ENCODE results near the gene ZNF862. TPM values are rescaled to one million over a fixed set of nuclear protein-coding genes. Genes with fewer than 3 reads are reported as not detected.

ZNF862 gene
- total RNA-seq, 2 experiments from 2014 or later: 18.1 to 21.4 TPM

DNA sequence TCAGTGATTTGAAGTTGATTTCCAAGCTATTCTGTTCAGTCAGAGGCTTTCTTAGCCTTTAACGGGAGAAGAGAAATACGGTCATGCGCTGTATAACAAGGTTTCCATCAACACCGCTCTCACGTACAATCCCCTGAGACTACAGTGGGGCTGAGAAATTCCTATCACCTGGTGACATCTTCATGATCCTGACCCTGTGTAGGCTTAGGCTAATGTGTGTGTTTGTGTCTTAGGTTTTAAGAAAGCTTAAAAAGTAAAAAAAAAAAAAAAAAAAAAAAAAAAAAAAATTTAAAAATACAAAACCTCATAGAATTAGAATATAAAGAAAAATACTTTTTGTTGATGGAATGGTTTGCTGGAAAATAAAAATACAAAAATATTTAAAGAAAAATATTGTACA lies 1.8 kb downstream of the ZNF862 start:
- ChIA-PET CTCF (interaction anchor here (1.1 to 2.5 kb wide), 5 partner anchors 22 to 98 kb away, joined by 4 to 11 read pairs (median 5); no protein-coding TSS in a partner anchor), POLR2A (interaction anchor here (0.9 to 2.1 kb wide), 3 partner anchors 22 to 32 kb away, joined by 3 to 11 read pairs (median 4); no protein-coding TSS in a partner anchor)
- Mint-ChIP-seq H3K4me3 (no peak overlapping the region), H3K36me3 (peaks cover 1% of the 10 kb centered on the region), H3K27me3 (no peaks in the 10 kb centered on the region), H3K9me3 (no peaks in the 10 kb centered on the region), H3K27ac (no peak overlapping the region), H3K4me1 (ENCODE audit: low read depth) (peaks cover 35% of the 10 kb centered on the region)
- no peak for DNase-seq
- intact Hi-C loops (cut with micrococcal nuclease): loop anchor here (5.0 to 10.0 kb wide), 2 partner anchors 68 to 1385 kb away; partner anchors contain the start of genes ABCF2 and ZNF467

GRCh38 chr7:149843566-149843965 lies 5.4 kb downstream of the ZNF862 start:
- intact Hi-C loops (cut with micrococcal nuclease): no loop called here
- DNase-seq: no peak
- Mint-ChIP-seq H3K4me3 (no peak overlapping the region), H3K4me1 (ENCODE audit: low read depth) (peaks cover 29% of the 10 kb centered on the region), H3K36me3 (peaks cover 2% of the 10 kb centered on the region), H3K9me3 (no peaks in the 10 kb centered on the region), H3K27ac (no peak overlapping the region), H3K27me3 (no peaks in the 10 kb centered on the region)
- ChIA-PET POLR2A (no interaction called here), CTCF (no interaction called here)

- no peak overlapping the region for H3K27ac Mint-ChIP-seq
- no peaks in the 10 kb centered on the region for H3K9me3 Mint-ChIP-seq
- peaks cover 22% of the 10 kb centered on the region for H3K4me1 Mint-ChIP-seq (ENCODE audit: low read depth)
- intact Hi-C loops (cut with micrococcal nuclease): no loop called here
- ChIA-PET POLR2A (no interaction called here), CTCF (no interaction called here)
- no peak for DNase-seq
- no peaks in the 10 kb centered on the region for H3K27me3 Mint-ChIP-seq
- H3K4me3 Mint-ChIP-seq: no peak overlapping the region
- H3K36me3 Mint-ChIP-seq: peaks cover 6% of the 10 kb centered on the region
Measured at GRCh38 chr7:149844445-149844844, 6.3 kb downstream of the ZNF862 start.

DNA sequence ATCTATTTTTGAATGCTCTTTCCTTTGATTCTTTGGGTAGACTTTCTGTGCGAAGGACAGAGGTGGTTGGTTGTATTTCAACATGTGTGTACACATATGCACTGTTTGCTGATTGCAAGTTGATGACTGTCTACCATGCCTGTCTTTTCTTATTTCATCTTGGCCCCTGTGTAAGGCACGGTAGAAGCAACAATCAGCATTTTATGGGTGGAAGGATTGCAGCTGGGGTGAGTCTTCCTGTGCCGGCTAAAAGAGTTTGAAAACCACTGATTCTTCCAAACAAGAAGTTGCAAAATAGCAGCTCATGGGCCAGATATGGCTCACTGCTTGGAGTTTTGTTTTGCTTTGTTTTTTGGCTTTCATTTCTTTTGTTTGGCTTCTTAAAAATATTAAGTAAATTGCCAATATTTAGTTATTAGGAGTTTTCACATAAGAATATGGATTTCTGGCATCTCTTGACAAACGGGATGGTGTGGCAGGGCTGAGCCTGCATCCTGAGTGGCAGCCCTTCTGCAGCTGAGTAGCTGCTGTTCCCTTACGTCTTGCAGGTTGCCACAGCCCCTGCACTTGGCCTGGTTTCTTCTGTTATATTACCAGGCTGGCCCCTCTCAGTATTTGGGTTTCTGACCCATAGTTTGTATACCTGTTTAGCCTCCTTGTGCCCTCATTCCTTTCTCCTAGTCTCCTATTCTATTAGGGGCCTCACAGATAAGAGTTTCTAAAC lies 7.2 kb downstream of the ZNF862 start:
- Mint-ChIP-seq H3K9me3 (no peaks in the 10 kb centered on the region), H3K27me3 (no peaks in the 10 kb centered on the region), H3K4me1 (ENCODE audit: low read depth) (peaks cover 16% of the 10 kb centered on the region), H3K27ac (no peak overlapping the region), H3K36me3 (peaks cover 5% of the 10 kb centered on the region), H3K4me3 (no peak overlapping the region)
- no peak for DNase-seq
- ChIA-PET POLR2A (no interaction called here), CTCF (no interaction called here)
- intact Hi-C loops (cut with micrococcal nuclease): no loop called here

- CTCF ChIA-PET: no interaction called here
Measured at GRCh38 chr7:149846021-149846420, 7.8 kb downstream of the ZNF862 start.

DNA sequence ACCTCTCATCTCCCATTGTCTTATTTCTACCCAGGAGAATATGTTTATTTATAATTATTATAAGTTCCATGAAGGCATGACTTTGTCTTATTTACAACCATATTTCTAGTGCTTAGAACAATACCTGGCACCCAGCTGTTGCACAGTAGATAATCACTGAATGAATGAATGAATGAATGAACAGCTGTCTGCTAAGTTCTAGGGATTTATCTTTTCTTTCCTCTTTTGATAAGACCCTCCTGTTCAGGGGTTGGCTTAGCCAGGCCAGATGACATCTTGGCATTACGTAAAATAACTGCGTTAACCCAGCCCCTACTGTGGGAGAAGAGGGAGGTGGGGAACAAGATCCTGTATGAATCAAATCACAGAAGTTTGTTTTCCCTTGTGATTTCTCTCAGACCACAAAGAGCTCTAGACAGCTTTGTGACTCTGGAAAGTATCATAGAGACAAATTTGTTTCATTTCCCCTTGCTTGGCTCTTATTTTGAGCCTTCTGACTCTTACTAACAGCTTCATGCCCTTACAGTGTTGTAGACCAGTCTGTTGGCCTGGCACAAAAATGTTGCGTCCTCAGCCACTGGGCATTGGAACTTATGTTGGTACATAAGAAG lies 8.4 kb downstream of the ZNF862 start:
- intact Hi-C loops (cut with micrococcal nuclease): no loop called here
- ChIA-PET CTCF (interaction anchor here (1.3 kb wide), 1 partner anchor 15 kb away, joined by 5 read pairs; no protein-coding TSS in a partner anchor), POLR2A (no interaction called here)
- Mint-ChIP-seq H3K27ac (no peak overlapping the region), H3K4me1 (ENCODE audit: low read depth) (peaks cover 7% of the 10 kb centered on the region), H3K9me3 (no peaks in the 10 kb centered on the region), H3K27me3 (no peaks in the 10 kb centered on the region), H3K36me3 (peaks cover 5% of the 10 kb centered on the region), H3K4me3 (no peak overlapping the region)
- DNase-seq: no peak

More at GRCh38 chr7:149846021-149846420, 7.8 kb downstream of the ZNF862 start:
- Mint-ChIP-seq H3K36me3 (peaks cover 5% of the 10 kb centered on the region), H3K4me1 (ENCODE audit: low read depth) (peaks cover 11% of the 10 kb centered on the region), H3K27ac (no peak overlapping the region), H3K4me3 (no peak overlapping the region), H3K9me3 (no peaks in the 10 kb centered on the region), H3K27me3 (no peaks in the 10 kb centered on the region)
- POLR2A ChIA-PET: no interaction called here
- intact Hi-C loops (cut with micrococcal nuclease): no loop called here
- DNase-seq: no peak

DNA sequence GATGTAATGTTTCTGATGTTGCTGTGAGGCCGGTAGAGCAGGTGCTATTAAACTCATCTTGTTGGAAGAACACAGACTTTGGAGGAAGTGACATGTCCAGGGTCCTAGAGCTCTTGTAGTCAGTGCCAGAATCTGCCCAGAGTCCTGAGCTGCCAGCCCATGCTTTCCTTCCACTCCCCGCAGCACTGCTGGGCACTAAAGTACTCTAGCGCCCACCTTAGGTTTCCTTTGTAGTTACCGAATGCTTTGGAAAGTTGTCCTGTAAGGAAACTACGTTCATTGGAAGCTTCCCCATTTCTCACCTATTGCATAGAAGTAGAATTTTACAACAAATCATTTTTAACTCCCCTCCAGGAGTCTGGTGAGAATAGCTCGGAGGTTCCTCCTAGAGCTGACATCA lies 11.0 kb downstream of the ZNF862 start:
- ChIA-PET CTCF (interaction anchor here (1.8 kb wide), 1 partner anchor 12 kb away, joined by 9 read pairs; no protein-coding TSS in a partner anchor), POLR2A (no interaction called here)

GRCh38 chr7:149850007-149850594 lies 11.9 kb downstream of the ZNF862 start:
- peaks cover 12% of the 10 kb centered on the region for H3K4me1 Mint-ChIP-seq (ENCODE audit: low read depth)
- no peaks in the 10 kb centered on the region for H3K27me3 Mint-ChIP-seq
- H3K36me3 Mint-ChIP-seq: peaks cover 6% of the 10 kb centered on the region
- intact Hi-C loops (cut with micrococcal nuclease): no loop called here
- no peak overlapping the region for H3K4me3 Mint-ChIP-seq
- ChIA-PET POLR2A (no interaction called here), CTCF (interaction anchor here (0.6 to 1.8 kb wide), 3 partner anchors 11 to 60 kb away, joined by 3 to 9 read pairs (median 4); no protein-coding TSS in a partner anchor)
- no peak for DNase-seq
- H3K9me3 Mint-ChIP-seq: no peaks in the 10 kb centered on the region
- no peak overlapping the region for H3K27ac Mint-ChIP-seq

More for the DNA sequence above, 11.0 kb downstream of the ZNF862 start:
- H3K27me3 Mint-ChIP-seq: no peaks in the 10 kb centered on the region
- DNase-seq: no peak
- intact Hi-C loops (cut with micrococcal nuclease): no loop called here
- peaks cover 6% of the 10 kb centered on the region for H3K36me3 Mint-ChIP-seq
- H3K9me3 Mint-ChIP-seq: no peaks in the 10 kb centered on the region
- H3K27ac Mint-ChIP-seq: no peak overlapping the region
- H3K4me3 Mint-ChIP-seq: no peak overlapping the region
- peaks cover 5% of the 10 kb centered on the region for H3K4me1 Mint-ChIP-seq (ENCODE audit: low read depth)

DNA sequence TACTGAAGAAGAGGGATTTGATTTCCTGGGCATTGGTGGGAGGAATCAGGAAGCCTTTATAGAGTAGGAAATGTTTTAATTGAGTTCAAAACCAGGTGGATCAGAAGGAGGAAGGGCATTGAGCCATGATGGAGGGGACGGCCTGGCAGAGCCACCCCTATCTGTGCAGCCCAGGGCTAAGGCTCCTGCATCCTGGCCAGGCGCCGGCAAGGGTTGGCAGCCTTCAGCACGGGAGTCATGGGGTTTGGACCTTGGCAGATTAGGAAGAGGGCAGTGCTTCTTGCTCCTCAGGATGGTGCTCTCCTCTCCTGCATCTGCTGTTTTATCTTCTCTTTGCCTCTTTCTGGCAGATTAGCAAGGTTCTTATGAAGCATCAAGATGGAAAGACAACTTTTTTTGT lies 12.5 kb downstream of the ZNF862 start:
- CTCF ChIA-PET: interaction anchor here (0.6 to 0.9 kb wide), 2 partner anchors 21 to 61 kb away, joined by 3 to 4 read pairs; no protein-coding TSS in a partner anchor
- no peak overlapping the region for H3K4me3 Mint-ChIP-seq
- intact Hi-C loops (cut with micrococcal nuclease): no loop called here
- peaks cover 18% of the 10 kb centered on the region for H3K4me1 Mint-ChIP-seq (ENCODE audit: low read depth)
- POLR2A ChIA-PET: no interaction called here
- no peaks in the 10 kb centered on the region for H3K9me3 Mint-ChIP-seq
- peaks cover 5% of the 10 kb centered on the region for H3K36me3 Mint-ChIP-seq
- H3K27ac Mint-ChIP-seq: no peak overlapping the region
- no peaks in the 10 kb centered on the region for H3K27me3 Mint-ChIP-seq
- no peak for DNase-seq

DNA sequence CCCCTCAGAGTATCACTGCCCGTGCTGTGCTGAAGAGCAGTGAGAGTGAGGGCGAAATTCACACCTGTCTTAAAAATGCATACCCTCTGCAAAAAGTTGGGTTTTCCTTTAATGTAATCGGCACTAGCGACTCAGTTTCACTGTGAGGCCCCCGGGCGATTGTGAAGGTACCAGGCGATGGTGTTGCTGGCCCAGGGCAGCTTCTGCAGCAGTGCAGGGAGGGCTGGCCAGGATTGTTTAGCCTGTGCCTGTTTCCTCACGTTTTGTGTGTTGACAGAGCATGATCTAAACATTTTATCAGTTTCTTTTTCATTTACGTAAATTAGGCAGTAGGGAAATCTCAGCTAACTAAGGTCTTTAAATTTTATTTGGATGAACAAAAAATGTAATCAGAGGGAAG lies 13.3 kb downstream of the ZNF862 start:
- Mint-ChIP-seq H3K9me3 (no peaks in the 10 kb centered on the region), H3K36me3 (peaks cover 7% of the 10 kb centered on the region), H3K27me3 (no peaks in the 10 kb centered on the region), H3K27ac (no peak overlapping the region), H3K4me1 (ENCODE audit: low read depth) (peaks cover 26% of the 10 kb centered on the region), H3K4me3 (no peak overlapping the region)
- ChIA-PET CTCF (no interaction called here), POLR2A (no interaction called here)
- DNase-seq: no peak
- intact Hi-C loops (cut with micrococcal nuclease): no loop called here

GRCh38 chr7:149853157-149853556 lies 15.0 kb downstream of the ZNF862 start:
- Mint-ChIP-seq H3K36me3 (peaks cover 7% of the 10 kb centered on the region), H3K27me3 (no peaks in the 10 kb centered on the region)

More at GRCh38 chr7:149853157-149853556, 15.0 kb downstream of the ZNF862 start:
- Mint-ChIP-seq H3K9me3 (no peaks in the 10 kb centered on the region), H3K4me1 (ENCODE audit: low read depth) (peaks cover 40% of the 10 kb centered on the region), H3K4me3 (no peak overlapping the region), H3K27ac (no peak overlapping the region)
- intact Hi-C loops (cut with micrococcal nuclease): no loop called here
- no peak for DNase-seq
- CTCF ChIA-PET: interaction anchor here (1.7 kb wide), 1 partner anchor 30 kb away, joined by 5 read pairs; no protein-coding TSS in a partner anchor
- POLR2A ChIA-PET: no interaction called here

Data from activated CD4-positive, alpha-beta memory T cell treated with anti-CD3 and anti-CD28 coated beads for 36 hours (primary cell).